NB4 (cell line): ENCODE data around the gene GNB4.

ENCODE experiments used
- CTCF ChIP-seq: IDR thresholded peaks from one replicate; pipeline ENCODE4 v1.5.1; 2012; ENCODE audit warnings: low read depth, low read length
- MAX ChIP-seq: IDR thresholded peaks from 2 replicates; pipeline ENCODE4 v1.6.1; 2011; ENCODE audit warnings: low read depth, low read length
- POLR2A ChIP-seq: IDR thresholded peaks from 2 replicates; pipeline ENCODE4 v1.6.1; 2011; ENCODE audit warnings: mild to moderate bottlenecking; ENCODE audit not compliant: insufficient read length; ENCODE audit errors: extremely low read depth

- TF ChIP-seq CTCF (no peak), POLR2A (no peak), MAX (no peak)
Measured at GRCh38 chr3:179452872-179453271, 1.6 kb upstream of the GNB4 start.
